WERI-Rb-1 (cell line): ENCODE data around the gene FOXA1.
"Not testable (repeated sequence)": the region's sequence is repeated elsewhere in the genome, so short reads cannot be mapped to it uniquely, and the experiment has no call there.

Source experiments
- DNase-seq: peaks from one replicate; pipeline ENCODE4 v3.0.0-alpha.2; 2020
- H3K27ac ChIP-seq: fragments of 250-450 bp; sonication (Bioruptor Pico); 2 replicates; pipeline ENCODE4 v1.5.1; 2020; ENCODE audit warnings: mild to moderate bottlenecking, moderate library complexity
- H3K27me3 ChIP-seq: fragments of 250-450 bp; sonication (Bioruptor Pico); 2 replicates; pipeline ENCODE4 v1.5.1; 2021; ENCODE audit warnings: mild to moderate bottlenecking, low read depth, moderate library complexity; ENCODE audit not compliant: insufficient read depth, severe bottlenecking
- H3K36me3 ChIP-seq: fragments of 250-450 bp; sonication (Bioruptor Pico); 2 replicates; pipeline ENCODE4 v1.5.1; 2020; ENCODE audit warnings: mild to moderate bottlenecking, moderate library complexity
- H3K4me3 ChIP-seq: 2 replicates; pipeline ENCODE4 v1.5.1; 2011; ENCODE audit warnings: low read depth, mild to moderate bottlenecking, control low read depth, low read length
- H3K9me3 ChIP-seq: fragments of 250-450 bp; sonication (Bioruptor Pico); 2 replicates; pipeline ENCODE4 v1.5.1; 2021; ENCODE audit warnings: mild to moderate bottlenecking, moderate library complexity; ENCODE audit not compliant: severe bottlenecking
- TF ChIP-seq, protein P1 (sequence below): IDR thresholded peaks from 2 replicates; pipeline ENCODE4 v1.5.1; 2011; ENCODE audit warnings: low read depth, mild to moderate bottlenecking, control low read depth, inconsistent platforms, low read length

Gene FOXA1

DNA sequence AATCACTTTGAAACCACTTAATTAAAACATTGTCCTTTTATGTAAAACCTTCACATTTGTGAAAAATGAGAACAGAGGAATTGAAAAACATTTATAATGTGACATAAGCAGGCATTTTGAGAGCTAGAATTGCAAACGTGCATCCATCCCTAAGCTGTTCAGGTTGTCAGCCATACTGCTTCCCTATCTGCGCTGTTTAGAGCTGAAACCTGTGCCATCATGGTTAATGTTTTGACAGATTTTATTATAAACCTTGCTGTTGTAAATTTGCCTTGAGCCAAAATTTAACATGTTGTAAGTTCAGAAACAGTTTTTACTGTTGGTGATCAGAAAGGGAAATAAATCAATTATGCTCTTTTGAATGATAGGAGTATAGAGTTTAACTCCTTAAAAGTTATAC is 31.9 kb downstream of the FOXA1 start:
- Histone ChIP-seq H3K27me3 (peaks cover 3% of the 10 kb centered on the region), H3K36me3 (no peaks in the 10 kb centered on the region), H3K27ac (no peak overlapping the region), H3K4me3 (no peak overlapping the region), H3K9me3 (no peaks in the 10 kb centered on the region)
- TF ChIP-seq, protein P1, sequence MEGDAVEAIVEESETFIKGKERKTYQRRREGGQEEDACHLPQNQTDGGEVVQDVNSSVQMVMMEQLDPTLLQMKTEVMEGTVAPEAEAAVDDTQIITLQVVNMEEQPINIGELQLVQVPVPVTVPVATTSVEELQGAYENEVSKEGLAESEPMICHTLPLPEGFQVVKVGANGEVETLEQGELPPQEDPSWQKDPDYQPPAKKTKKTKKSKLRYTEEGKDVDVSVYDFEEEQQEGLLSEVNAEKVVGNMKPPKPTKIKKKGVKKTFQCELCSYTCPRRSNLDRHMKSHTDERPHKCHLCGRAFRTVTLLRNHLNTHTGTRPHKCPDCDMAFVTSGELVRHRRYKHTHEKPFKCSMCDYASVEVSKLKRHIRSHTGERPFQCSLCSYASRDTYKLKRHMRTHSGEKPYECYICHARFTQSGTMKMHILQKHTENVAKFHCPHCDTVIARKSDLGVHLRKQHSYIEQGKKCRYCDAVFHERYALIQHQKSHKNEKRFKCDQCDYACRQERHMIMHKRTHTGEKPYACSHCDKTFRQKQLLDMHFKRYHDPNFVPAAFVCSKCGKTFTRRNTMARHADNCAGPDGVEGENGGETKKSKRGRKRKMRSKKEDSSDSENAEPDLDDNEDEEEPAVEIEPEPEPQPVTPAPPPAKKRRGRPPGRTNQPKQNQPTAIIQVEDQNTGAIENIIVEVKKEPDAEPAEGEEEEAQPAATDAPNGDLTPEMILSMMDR, result no peak
- DNase-seq, result no peak

DNA sequence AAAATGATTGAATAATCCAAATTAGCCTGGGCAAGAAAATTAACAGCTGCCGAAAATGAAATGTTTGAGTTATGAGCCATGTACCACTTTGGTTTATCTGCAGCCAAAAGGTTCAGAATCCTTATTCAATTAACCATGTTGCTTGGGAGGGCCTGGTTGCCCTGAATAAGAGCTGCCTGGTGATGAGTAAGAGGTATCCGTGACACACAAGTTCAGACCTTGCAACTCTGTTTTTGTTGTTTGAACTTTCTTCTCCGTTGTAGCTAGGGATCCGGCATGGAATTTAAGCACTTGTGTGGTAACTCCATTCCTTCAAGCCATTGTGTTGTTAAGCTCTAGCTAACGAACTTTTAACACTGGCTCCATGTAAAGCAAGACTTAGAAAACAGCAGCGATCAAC is 35.7 kb downstream of the FOXA1 start:
- DNase-seq, result no peak
- TF ChIP-seq, protein P1, result no peak
- Histone ChIP-seq H3K9me3 (no peaks in the 10 kb centered on the region), H3K36me3 (no peaks in the 10 kb centered on the region), H3K27me3 (peaks cover 3% of the 10 kb centered on the region), H3K27ac (no peak overlapping the region), H3K4me3 (no peak overlapping the region)

DNA sequence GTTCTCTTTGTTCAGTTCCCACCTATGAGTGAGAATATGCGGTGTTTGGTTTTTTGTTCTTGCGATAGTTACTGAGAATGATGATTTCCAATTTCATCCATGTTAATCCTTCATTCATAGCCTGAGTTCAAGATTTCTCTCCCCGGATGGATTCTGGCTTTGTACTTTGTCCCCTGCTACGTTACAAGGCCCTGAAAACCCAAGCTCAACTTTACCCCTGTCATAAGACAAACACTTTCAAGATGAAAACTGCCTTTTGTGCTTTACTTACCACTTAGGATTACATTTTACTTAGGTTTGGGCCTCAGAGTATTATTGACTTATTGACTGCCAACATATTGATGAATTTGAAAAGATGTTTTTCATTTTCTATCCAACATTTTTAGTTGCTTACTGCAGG is 36.3 kb downstream of the FOXA1 start:
- no peak for DNase-seq
- peaks cover 3% of the 10 kb centered on the region for H3K27me3 ChIP-seq
- no peaks in the 10 kb centered on the region for H3K36me3 ChIP-seq
- H3K9me3 ChIP-seq, result no peaks in the 10 kb centered on the region
- H3K4me3 ChIP-seq, result no peak overlapping the region
- TF ChIP-seq, protein P1, result no peak
- H3K27ac ChIP-seq, result no peak overlapping the region

DNA sequence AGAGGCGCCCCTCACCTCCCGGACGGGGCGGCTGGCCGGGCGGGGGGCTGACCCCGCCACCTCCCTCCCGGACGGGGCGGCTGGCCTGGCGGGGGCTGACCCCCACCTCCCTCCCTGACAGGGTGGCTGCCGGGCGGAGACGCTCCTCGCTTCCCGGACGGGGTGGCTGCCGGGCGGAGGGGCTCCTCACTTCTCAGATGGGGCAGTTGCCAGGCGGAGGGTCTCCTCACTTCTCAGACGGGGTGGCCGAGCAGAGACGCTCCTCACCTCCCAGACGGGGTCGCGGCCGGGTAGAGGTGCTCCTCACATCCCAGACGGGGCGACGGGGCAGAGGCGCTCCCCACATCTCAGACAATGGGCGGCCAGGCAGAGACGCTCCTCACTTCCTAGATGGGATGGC is 39.5 kb downstream of the FOXA1 start:
- not testable (repeated sequence) for DNase-seq, H3K36me3 ChIP-seq, H3K27ac ChIP-seq, H3K9me3 ChIP-seq, H3K27me3 ChIP-seq, H3K4me3 ChIP-seq

DNA sequence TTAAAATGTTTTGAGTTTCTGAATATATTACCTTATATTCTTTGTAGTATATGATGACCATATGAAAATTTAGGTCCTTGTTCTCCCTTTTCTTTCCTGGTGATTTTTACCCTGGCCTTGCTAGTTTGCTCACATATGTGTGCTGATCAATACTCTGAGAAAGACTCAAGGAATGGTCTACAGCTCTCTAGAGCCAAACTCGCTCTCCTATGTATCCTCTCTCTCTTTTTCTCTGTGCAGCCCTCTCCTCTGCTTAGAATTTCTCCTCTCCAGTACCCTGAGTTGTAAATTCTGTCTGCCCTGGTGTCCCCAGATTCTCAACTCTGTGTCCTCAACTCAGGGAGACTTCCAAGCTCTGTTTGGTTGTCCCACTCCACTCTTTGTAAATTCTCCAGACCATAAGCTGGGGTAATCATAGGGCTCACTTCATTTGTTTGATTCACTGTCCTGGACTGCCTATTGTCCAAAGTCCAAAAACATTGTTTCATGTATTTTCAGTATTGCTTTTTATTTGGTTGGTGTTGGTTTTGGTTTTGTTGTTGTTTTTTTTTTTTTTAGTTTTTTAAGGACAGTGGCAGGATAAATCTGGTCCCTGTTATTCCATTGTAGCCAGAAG is 41.0 kb downstream of the FOXA1 start:
- H3K27ac ChIP-seq, result no peak overlapping the region
- H3K9me3 ChIP-seq, result no peaks in the 10 kb centered on the region
- no peak for DNase-seq
- no peaks in the 10 kb centered on the region for H3K27me3 ChIP-seq
- H3K4me3 ChIP-seq, result no peak overlapping the region
- H3K36me3 ChIP-seq, result no peaks in the 10 kb centered on the region
- TF ChIP-seq, protein P1, result no peak

DNA sequence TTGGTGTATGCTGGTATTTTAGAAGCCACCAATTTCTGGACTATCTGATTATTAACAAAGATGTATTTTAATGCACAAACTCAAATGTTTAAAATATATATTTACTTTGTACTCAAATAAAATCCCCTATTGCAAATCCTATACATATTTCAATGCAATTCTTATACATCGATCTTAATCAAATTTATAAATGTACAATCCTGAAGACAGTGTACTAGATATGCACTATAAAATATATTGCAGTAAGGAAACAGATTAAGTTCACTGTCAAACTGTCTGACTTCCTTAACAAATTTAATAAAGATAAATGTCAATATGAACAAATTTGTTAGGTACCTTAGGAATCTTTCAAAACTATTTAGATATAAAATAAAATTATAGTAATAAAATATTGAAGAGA is 43.9 kb downstream of the FOXA1 start:
- TF ChIP-seq, protein P1, result no peak
- Histone ChIP-seq H3K27me3 (no peaks in the 10 kb centered on the region), H3K4me3 (no peak overlapping the region), H3K9me3 (no peaks in the 10 kb centered on the region), H3K36me3 (no peaks in the 10 kb centered on the region), H3K27ac (no peak overlapping the region)
- no peak for DNase-seq
